AG09319 (cell line): ENCODE data around the gene CCDC17.

Experiments
- DNase-seq: peaks from one replicate; pipeline ENCODE4 v3.0.0-alpha.2; 2010; ENCODE audit warnings: low read depth; ENCODE audit errors: extremely low read depth
- TF ChIP-seq, protein P1 (sequence below): IDR thresholded peaks from 2 replicates; pipeline ENCODE4 v1.5.1; 2011; ENCODE audit warnings: low read depth, mild to moderate bottlenecking, inconsistent platforms, low read length, moderate library complexity

Gene CCDC17

DNA sequence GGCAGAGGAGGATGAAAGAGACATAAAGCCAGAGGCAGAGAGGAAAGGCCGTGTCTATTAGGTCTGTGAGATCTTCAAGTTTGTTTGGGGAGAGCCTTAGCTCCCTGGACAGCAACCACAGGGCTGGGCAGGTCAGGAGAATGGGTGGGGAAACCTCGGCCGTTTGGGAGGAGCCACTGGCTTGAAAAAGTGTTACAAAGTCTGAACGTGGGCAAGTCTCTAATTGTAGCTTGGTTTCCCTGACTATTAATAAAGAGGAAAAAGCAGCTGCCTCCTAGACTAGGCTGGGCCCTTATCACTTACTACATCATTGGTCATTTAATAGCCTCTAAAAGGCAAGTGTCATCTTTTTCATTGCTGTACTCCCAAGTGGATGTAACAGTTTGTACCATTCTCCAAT lies at the start of gene CCDC17:
Gene CCDC17, minus strand, starts transcription at position 83 of the 400 bp plus-strand sequence. CDS start 145 bp downstream, outside the sequence.
- TF ChIP-seq, protein P1, sequence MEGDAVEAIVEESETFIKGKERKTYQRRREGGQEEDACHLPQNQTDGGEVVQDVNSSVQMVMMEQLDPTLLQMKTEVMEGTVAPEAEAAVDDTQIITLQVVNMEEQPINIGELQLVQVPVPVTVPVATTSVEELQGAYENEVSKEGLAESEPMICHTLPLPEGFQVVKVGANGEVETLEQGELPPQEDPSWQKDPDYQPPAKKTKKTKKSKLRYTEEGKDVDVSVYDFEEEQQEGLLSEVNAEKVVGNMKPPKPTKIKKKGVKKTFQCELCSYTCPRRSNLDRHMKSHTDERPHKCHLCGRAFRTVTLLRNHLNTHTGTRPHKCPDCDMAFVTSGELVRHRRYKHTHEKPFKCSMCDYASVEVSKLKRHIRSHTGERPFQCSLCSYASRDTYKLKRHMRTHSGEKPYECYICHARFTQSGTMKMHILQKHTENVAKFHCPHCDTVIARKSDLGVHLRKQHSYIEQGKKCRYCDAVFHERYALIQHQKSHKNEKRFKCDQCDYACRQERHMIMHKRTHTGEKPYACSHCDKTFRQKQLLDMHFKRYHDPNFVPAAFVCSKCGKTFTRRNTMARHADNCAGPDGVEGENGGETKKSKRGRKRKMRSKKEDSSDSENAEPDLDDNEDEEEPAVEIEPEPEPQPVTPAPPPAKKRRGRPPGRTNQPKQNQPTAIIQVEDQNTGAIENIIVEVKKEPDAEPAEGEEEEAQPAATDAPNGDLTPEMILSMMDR = no peak
- DNase-seq = no peak

DNA sequence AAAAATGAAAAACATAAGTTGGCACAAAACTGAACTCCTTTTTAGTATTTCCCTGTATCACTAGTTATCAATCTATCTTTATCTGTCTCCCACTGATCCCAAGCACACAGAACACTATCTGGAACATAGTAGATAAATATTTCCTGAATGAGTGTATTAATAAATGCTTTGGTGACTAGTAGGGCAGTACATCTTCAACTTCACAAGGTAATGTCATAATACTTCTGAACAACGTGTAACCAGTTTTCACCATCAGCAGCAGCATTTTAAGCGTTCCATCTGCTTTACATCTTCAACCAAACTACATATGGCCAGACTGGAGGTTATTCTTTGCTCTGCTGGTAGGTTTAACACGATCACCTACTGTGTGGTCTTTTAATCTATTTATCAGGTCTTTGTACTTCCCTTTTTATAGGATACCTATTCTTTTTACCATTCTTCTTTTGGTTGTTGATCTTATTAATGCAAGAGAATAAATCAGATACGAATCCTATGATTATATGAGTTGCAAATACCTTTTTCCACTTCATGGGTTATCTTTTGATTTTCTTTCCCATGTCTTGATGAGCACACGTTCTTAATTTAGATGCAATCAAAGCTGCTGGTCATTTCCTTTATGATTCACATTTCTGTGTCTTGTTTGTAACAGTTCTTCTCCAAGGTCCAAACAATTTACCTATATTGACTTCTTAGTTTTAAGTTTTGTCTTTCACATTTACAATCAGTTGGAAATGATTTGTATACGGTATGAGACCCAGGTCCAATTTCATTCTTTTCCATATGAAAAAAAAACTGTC lies 46.2 kb upstream of the CCDC17 start:
- TF ChIP-seq, protein P1 = no peak
- no peak for DNase-seq

DNA sequence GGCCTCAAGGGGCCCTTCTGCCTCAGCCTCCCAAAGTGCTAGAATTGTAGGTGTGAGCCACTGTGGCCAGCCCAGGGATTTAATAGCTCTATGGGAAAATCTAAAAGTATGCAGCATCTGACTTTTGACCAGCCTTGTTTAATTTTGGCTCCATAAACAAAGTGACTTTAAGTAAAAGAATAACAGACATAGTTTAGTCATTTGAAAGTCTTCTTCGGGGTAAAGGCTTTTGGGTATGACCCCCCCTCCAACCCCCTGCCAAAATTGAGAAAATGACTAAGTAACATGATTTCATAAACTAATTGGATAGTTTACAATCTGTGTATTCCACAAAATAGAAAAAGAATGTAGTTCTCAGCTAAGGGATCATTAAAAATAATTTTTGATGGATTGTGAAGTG lies 45.5 kb upstream of the CCDC17 start:
- TF ChIP-seq, protein P1 = no peak
- no peak for DNase-seq

DNA sequence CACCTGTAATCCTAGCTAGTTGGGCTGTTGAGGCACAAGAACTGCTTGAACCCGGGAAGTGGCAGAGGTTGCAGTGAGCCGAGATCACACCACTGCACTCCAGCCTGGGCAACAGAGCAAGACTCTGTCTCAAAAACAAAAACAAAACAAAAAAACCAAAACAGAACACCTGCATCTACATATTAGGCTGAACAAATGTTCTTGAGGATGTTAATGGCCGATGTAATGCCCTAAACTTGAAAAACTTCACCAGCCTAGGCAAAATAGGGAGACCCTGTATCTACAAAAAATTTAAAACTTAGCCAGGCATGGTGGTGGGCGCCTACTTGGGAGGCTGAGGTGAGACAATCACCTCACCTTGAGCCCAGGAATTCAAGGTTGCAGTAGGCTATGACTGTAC lies 44.7 kb upstream of the CCDC17 start:
- TF ChIP-seq, protein P1 = no peak
- DNase-seq = no peak

DNA sequence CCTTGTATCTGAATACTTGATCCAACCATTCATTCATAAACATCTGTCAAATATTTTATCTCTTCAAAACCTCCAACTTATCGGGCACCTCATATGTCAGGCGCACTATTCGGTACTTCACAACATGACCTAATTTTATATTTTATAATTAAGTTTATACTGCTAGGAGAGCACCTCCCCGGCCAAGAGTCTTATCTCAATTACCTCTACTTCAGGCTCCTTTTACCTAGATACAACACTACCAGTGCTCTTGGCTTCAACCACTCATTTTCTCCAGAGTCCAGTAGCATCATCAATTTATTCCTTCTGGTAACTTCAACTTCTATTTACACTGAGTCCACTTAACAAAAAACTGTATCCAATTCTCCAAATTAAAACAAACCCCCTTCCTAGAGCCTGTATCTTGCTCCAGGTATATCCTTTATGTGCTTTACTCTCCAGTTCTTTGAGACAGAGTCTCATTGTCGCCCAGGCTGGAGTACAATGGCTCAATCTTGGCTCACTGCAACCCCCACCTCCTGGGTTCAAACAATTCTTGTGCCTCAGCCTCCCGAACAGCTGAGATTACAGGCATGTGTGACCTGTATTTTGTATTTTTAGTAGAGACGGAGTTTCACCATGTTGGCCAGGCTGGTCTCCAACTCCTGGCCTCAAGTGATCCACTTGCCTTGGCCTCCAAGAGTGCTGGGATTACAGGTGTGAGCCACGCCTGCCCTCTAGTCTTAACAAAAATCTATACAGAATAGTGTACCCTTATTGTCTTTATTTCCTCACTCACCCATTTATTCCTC lies 43.7 kb upstream of the CCDC17 start:
- DNase-seq = no peak

DNA sequence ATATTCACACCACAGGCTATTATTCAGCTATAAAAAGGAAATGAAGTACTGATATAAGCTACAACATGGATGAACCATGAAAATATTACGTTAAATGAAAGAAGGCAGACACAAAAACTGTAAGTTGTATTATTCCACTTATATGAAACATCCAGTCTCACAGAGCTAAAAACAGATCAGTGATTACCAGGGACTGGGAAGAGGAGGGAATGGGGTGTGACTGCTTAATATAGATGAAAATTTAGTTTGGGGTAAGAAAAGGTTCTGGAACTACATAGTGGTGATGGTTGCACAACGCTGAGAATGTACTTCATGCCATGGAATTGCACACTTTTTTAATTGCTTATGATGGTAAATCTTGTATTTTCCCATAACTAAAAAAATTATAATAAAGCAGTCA lies 43.0 kb upstream of the CCDC17 start:
- TF ChIP-seq, protein P1 = no peak
- DNase-seq = no peak

More for the DNA sequence above, 43.7 kb upstream of the CCDC17 start:
- TF ChIP-seq, protein P1 = no peak

DNA sequence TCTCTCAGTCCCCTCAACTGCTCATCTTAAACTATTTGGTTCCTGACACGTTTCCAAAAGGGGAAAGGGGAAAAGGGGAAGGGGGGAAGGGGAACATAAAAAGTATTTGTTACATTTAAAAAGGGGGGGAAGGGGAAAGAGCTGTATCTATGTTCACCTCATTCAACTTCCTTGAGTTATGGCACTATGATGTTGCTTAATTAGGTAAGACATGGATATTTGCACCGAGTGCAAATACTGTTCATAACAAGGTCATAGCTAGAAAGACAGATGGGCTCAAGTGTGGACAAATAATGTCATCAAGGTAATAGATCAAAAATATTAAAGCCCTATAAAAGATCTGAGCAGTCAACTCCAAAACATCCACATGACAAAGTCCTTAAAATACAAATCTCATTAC lies 36.5 kb upstream of the CCDC17 start:
- TF ChIP-seq, protein P1 = no peak
- no peak for DNase-seq
